ENCODE data around the gene PROSER3.
A peak's percentile ranks its signal among the peaks of the same experiment; 100 is the strongest.
"Not testable (repeated sequence)": the region's sequence is repeated elsewhere in the genome, so short reads cannot be mapped to it uniquely, and the experiment has no call there.

Gene PROSER3

DNA sequence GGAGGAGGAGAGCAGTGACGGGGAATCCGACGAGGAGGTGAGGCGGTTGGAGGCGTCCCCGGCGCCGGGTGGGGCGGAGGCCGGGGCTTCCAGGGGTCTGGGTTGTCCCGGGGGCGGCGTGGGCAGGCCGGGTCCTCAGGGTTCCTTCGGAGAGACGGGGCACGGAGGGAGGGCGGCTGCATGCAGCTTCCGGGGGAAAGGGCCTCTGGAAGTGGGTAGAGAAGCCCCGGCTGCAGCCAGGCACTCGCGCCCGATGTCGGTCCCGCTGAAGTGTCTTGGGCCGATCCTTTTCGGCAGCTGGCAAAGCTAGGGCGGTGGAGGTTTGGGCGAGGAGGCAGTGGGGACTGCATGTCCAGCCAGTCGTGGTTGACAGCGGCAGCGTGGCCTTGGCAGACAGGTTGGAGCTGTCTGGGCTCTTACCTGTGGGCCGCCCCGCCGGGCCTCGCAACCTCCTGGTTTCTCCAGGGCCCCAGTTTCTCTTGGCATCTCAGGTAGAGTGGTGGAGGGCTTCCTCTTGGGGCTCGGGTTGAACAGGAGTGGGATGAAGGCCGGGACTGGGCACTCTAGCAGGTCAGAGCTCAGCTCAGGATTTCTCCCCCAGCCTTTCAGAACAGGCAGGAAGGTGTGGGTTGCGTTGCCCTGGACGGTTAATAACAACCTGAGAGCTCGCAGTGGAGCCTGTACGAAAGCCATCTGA, 39.5 kb upstream of the PROSER3 start:
- Mint-ChIP-seq H3K4me3 (peak overlapping the region; percentile 93), H3K27me3 (no peaks in the 10 kb centered on the region), H3K9me3 (ENCODE audit: low read depth) (no peaks in the 10 kb centered on the region), H3K36me3 (peaks cover 7% of the 10 kb centered on the region), H3K4me1 (ENCODE audit: low read depth) (peaks cover 41% of the 10 kb centered on the region), H3K27ac (peak overlapping the region; percentile 85)

DNA sequence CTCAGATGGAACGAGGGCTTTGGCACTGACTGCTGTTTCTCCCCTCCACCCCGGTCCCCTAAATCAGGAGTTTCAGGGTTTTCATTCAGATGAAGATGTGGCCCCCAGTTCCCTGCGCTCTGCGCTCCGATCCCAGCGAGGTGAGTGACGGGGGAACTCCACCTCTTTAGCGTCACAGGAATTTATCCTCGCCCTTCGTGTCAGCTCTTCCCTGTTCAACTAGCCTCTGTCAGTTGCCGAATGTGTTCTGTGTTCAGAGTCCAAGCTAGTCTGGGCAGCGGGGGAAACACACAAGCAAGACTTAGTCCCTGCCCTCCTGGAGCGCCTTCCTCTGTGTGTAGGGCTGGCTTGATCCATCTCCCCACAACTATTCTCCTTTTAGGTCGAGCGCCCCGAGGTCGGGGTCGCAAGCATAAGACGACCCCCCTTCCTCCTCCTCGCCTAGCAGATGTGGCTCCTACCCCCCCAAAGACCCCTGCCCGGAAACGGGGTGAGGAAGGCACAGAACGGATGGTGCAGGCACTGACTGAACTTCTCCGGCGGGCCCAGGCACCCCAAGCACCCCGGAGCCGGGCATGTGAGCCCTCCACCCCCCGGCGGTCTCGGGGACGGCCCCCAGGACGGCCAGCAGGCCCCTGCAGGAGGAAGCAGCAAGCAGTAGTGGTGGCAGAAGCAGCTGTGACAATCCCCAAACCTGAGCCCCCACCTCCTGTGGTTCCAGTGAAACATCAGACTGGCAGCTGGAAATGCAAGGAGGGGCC, 38.4 kb upstream of the PROSER3 start:
- Mint-ChIP-seq H3K27ac (peak overlapping the region; percentile 64), H3K4me1 (ENCODE audit: low read depth) (peaks cover 30% of the 10 kb centered on the region), H3K27me3 (no peaks in the 10 kb centered on the region), H3K36me3 (peaks cover 4% of the 10 kb centered on the region), H3K4me3 (peak overlapping the region; percentile 93), H3K9me3 (ENCODE audit: low read depth) (no peaks in the 10 kb centered on the region)

DNA sequence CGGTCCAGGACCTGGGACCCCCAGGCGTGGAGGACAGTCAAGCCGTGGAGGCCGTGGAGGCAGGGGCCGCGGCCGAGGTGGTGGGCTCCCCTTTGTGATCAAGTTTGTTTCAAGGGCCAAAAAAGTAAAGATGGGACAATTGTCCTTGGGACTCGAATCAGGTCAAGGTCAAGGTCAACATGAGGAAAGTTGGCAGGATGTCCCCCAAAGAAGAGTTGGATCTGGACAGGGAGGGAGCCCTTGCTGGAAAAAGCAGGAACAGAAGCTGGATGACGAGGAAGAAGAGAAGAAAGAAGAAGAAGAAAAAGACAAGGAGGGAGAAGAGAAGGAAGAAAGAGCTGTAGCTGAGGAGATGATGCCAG, 37.8 kb upstream of the PROSER3 start:
- H3K9me3 Mint-ChIP-seq (ENCODE audit: low read depth), result no peaks in the 10 kb centered on the region
- no peaks in the 10 kb centered on the region for H3K27me3 Mint-ChIP-seq
- H3K36me3 Mint-ChIP-seq, result peaks cover 4% of the 10 kb centered on the region
- H3K4me3 Mint-ChIP-seq, result peak overlapping the region; percentile 58
- peaks cover 26% of the 10 kb centered on the region for H3K4me1 Mint-ChIP-seq (ENCODE audit: low read depth)
- H3K27ac Mint-ChIP-seq, result peak overlapping the region; percentile 64

DNA sequence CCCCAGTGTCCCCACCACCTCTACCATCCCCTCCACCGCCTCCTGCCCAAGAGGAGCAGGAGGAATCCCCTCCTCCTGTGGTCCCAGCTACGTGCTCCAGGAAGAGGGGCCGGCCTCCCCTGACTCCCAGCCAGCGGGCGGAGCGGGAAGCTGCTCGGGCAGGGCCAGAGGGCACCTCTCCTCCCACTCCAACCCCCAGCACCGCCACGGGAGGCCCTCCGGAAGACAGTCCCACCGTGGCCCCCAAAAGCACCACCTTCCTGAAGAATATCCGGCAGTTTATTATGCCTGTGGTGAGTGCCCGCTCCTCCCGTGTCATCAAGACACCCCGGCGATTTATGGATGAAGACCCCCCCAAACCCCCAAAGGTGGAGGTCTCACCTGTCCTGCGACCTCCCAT, 37.3 kb upstream of the PROSER3 start:
- H3K9me3 Mint-ChIP-seq (ENCODE audit: low read depth), result no peaks in the 10 kb centered on the region
- peaks cover 25% of the 10 kb centered on the region for H3K4me1 Mint-ChIP-seq (ENCODE audit: low read depth)
- H3K27me3 Mint-ChIP-seq, result no peaks in the 10 kb centered on the region
- H3K36me3 Mint-ChIP-seq, result peaks cover 4% of the 10 kb centered on the region
- no peak overlapping the region for H3K27ac Mint-ChIP-seq
- H3K4me3 Mint-ChIP-seq, result no peak overlapping the region

DNA sequence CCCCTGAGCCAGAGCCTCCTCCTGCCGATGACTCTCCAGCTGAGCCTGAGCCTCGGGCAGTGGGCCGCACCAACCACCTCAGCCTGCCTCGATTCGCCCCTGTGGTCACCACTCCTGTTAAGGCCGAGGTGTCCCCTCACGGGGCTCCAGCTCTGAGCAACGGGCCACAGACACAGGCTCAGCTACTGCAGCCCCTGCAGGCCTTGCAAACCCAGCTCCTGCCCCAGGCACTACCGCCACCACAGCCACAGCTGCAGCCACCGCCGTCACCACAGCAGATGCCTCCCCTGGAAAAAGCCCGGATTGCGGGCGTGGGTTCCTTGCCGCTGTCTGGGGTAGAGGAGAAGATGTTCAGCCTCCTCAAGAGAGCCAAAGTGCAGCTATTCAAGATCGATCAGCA, 36.6 kb upstream of the PROSER3 start:
- Mint-ChIP-seq H3K4me3 (no peak overlapping the region), H3K4me1 (ENCODE audit: low read depth) (peaks cover 20% of the 10 kb centered on the region), H3K27ac (no peak overlapping the region), H3K36me3 (peaks cover 4% of the 10 kb centered on the region), H3K27me3 (no peaks in the 10 kb centered on the region), H3K9me3 (ENCODE audit: low read depth) (no peaks in the 10 kb centered on the region)

DNA sequence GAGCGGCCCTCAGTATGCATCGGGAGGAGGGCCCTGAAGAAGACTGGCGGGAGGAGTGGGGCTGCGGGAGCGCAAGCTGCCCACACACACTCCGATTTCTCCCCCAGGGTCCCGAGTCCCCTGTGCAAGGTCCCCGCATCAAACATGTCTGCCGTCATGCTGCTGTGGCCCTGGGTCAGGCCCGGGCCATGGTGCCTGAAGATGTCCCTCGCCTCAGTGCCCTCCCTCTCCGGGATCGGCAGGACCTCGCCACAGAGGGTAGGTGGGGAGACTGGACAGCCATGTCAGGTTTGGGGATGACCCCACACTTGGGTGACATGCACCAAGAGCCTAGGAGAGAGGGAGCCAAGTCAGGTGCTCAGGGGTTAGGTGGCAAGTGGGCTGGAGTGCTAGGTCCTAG, 35.5 kb upstream of the PROSER3 start:
- Mint-ChIP-seq H3K27ac (no peak overlapping the region), H3K27me3 (no peaks in the 10 kb centered on the region), H3K9me3 (ENCODE audit: low read depth) (no peaks in the 10 kb centered on the region), H3K4me1 (ENCODE audit: low read depth) (peaks cover 17% of the 10 kb centered on the region), H3K4me3 (no peak overlapping the region), H3K36me3 (no peaks in the 10 kb centered on the region)

DNA sequence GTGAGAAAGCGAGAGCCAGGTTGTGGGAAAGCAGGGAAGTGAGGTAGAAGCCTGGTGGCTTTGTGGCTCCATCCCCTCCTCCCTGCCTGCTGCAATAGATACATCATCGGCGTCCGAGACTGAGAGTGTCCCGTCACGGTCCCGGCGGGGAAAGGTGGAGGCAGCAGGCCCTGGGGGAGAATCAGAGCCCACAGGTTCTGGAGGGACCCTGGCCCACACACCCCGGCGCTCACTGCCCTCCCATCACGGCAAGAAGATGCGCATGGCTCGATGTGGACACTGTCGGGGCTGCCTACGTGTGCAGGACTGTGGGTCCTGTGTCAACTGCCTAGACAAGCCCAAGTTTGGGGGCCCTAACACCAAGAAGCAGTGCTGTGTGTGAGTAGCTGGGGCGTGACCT, 35.1 kb upstream of the PROSER3 start:
- Mint-ChIP-seq H3K36me3 (no peaks in the 10 kb centered on the region), H3K4me1 (ENCODE audit: low read depth) (peaks cover 17% of the 10 kb centered on the region), H3K27ac (no peak overlapping the region), H3K27me3 (no peaks in the 10 kb centered on the region), H3K4me3 (no peak overlapping the region), H3K9me3 (ENCODE audit: low read depth) (no peaks in the 10 kb centered on the region)

DNA sequence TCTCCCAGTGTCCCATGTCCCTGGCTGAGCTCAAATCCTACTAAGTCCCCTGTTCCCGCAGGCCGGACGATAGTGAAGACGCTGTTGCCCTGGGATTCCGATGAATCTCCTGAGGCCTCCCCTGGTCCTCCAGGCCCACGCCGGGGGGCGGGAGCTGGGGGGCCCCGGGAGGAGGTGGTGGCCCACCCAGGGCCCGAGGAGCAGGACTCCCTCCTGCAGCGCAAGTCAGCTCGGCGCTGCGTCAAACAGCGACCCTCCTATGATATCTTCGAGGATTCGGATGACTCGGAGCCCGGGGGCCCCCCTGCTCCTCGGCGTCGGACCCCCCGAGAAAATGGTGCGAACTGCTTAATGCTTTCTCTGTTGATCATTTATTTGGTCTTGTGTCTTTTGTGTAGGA, 34.3 kb upstream of the PROSER3 start:
- Mint-ChIP-seq H3K4me3 (no peak overlapping the region), H3K4me1 (ENCODE audit: low read depth) (peaks cover 17% of the 10 kb centered on the region), H3K9me3 (ENCODE audit: low read depth) (no peaks in the 10 kb centered on the region), H3K36me3 (no peaks in the 10 kb centered on the region), H3K27ac (no peak overlapping the region), H3K27me3 (no peaks in the 10 kb centered on the region)

DNA sequence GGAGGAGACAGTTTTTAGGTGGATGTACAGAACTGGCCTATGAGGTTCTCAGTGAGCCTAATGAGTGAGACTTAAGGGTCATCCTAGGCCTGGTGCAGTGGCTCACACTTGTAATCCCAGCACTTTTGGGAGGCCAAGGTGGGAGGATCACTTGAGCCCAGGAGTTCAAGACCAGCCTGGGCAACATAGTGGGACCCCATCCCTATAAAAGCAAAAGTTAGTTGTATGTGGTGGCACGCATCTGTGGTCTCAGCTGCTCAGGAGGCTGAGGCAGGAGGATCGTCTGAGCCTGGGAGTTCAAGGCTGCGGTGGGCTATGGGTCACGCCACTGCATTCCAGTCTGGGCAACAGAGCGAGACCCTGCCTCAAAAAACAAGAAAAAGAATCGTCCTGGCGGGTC, 33.8 kb upstream of the PROSER3 start:
- peaks cover 16% of the 10 kb centered on the region for H3K4me1 Mint-ChIP-seq (ENCODE audit: low read depth)
- H3K27me3 Mint-ChIP-seq; H3K4me3 Mint-ChIP-seq; H3K36me3 Mint-ChIP-seq; H3K27ac Mint-ChIP-seq; H3K9me3 Mint-ChIP-seq (ENCODE audit: low read depth): not testable (repeated sequence)

DNA sequence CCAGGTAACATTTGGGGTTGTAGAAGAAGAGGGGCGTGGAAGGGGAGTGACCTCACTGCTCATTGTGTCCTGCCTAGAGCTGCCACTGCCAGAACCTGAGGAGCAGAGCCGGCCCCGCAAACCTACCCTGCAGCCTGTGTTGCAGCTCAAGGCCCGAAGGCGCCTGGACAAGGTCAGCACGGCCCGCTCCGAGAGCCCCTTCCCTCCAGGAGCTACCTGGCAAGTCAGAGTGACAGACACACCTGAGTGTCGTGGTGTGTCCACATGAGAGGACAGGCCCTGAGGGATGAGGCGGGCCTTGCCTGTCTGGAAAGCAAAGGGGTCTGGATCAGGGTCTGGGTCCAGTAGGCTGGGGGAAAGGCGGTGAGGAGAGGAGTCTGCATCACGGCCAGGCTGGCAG, 33.4 kb upstream of the PROSER3 start:
- H3K27ac Mint-ChIP-seq, result no peak overlapping the region
- no peaks in the 10 kb centered on the region for H3K36me3 Mint-ChIP-seq

DNA sequence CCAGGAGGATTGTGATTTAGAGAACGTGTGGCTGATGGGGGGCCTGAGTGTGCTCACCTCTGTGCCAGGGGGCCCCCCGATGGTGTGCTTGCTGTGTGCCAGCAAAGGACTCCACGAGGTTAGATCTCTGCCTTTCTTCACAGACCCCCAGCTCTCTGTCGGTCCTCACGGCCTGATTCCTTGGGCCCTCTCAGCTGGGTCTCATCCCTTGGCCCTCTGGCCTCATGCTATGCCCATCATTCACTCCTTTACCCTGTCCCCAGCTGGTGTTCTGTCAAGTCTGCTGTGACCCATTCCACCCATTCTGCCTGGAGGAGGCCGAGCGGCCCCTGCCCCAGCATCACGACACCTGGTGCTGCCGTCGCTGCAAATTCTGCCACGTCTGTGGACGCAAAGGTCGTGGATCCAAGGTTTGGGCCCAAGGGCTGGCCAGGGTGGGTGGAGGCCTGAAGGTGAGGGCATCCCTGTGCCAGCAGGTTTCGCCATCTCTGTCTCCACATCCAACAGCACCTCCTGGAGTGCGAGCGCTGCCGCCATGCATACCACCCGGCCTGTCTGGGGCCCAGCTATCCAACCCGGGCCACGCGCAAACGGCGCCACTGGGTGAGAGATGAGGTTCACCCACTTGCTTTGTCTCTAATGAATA, 32.6 kb upstream of the PROSER3 start:
- H3K36me3 Mint-ChIP-seq, result no peaks in the 10 kb centered on the region
- no peak overlapping the region for H3K4me3 Mint-ChIP-seq
- peaks cover 8% of the 10 kb centered on the region for H3K4me1 Mint-ChIP-seq (ENCODE audit: low read depth)
- H3K27me3 Mint-ChIP-seq, result no peaks in the 10 kb centered on the region
- no peak overlapping the region for H3K27ac Mint-ChIP-seq
- no peaks in the 10 kb centered on the region for H3K9me3 Mint-ChIP-seq (ENCODE audit: low read depth)

More for the DNA sequence above, 33.4 kb upstream of the PROSER3 start:
- H3K27me3 Mint-ChIP-seq, result no peaks in the 10 kb centered on the region
- no peak overlapping the region for H3K4me3 Mint-ChIP-seq
- H3K4me1 Mint-ChIP-seq (ENCODE audit: low read depth), result peaks cover 12% of the 10 kb centered on the region
- no peaks in the 10 kb centered on the region for H3K9me3 Mint-ChIP-seq (ENCODE audit: low read depth)

DNA sequence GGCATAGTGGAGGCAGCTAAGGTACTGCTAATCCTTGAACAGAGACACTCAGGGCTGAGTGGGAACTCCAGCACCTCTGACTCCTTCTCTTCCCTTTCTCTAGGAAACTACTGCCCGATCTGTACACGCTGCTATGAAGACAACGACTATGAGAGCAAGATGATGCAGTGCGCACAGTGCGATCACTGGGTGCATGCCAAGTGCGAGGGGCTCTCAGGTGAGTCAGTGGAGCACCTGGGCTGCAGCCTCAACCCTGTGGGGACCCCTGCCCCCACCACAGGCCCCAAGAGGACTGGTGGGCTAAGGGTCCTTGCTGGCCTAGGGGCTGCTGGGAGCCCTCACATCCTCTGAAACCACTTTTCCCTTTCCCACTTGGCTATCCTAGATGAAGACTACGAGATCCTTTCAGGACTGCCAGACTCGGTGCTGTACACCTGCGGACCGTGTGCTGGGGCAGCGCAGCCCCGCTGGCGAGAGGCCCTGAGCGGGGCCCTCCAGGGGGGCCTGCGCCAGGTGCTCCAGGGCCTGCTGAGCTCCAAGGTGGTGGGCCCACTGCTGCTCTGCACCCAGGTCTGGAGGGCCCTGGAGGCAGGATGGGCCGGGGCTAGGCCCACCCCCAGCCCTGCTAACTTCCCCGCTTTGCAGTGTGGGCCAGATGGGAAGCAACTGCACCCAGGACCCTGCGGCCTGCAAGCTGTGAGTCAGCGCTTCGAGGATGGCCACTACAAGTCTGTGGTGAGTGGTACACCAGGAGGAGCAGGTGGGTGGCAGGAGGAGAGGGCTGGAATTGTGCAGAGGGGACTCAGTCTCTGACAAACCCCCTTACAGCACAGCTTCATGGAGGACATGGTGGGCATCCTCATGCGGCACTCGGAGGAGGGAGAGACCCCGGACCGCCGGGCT, 30.7 kb upstream of the PROSER3 start:
- H3K27me3 Mint-ChIP-seq, result no peaks in the 10 kb centered on the region
- no peaks in the 10 kb centered on the region for H3K4me1 Mint-ChIP-seq (ENCODE audit: low read depth)
- H3K9me3 Mint-ChIP-seq (ENCODE audit: low read depth), result no peaks in the 10 kb centered on the region
- no peak overlapping the region for H3K27ac Mint-ChIP-seq
- no peak overlapping the region for H3K4me3 Mint-ChIP-seq
- peaks cover 4% of the 10 kb centered on the region for H3K36me3 Mint-ChIP-seq

DNA sequence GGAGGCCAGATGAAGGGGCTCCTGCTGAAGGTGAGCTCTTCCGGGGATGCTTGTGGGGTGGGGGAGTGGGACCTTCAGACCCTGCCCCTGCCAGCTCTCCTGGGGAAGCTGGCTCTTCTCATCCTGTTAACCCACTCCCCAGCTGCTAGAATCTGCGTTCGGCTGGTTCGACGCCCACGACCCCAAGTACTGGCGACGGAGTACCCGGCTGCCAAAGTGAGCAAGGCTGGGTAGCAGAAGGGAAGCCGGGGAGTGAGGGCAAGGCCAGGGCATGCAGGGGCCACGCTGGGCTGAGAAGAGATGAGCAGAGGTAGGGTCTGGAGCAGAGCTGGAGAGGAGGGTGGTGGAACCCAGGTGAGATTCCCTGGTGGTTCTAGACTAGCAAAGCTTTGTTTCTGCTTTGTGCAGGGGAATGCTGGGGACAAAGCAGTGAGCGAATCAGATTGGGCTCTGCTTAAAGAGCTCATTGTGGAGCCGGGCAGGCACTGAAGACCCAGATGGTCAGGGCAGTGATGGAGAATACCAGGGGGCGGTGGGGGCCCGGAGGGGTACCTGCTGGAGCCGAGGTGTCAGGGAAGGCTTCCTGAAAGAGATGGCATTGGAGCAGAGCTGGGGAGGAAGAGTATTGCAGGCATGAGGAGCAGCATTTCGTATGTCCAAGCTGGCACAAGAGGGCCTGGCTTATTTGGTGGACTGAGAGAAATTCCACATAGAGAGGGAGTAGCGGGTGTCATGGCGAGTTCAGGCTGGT, 29.8 kb upstream of the PROSER3 start:
- H3K27ac Mint-ChIP-seq, result no peak overlapping the region
- H3K27me3 Mint-ChIP-seq, result no peaks in the 10 kb centered on the region
- no peaks in the 10 kb centered on the region for H3K4me1 Mint-ChIP-seq (ENCODE audit: low read depth)
- peaks cover 4% of the 10 kb centered on the region for H3K36me3 Mint-ChIP-seq
- H3K9me3 Mint-ChIP-seq (ENCODE audit: low read depth), result no peaks in the 10 kb centered on the region
- no peak overlapping the region for H3K4me3 Mint-ChIP-seq

DNA sequence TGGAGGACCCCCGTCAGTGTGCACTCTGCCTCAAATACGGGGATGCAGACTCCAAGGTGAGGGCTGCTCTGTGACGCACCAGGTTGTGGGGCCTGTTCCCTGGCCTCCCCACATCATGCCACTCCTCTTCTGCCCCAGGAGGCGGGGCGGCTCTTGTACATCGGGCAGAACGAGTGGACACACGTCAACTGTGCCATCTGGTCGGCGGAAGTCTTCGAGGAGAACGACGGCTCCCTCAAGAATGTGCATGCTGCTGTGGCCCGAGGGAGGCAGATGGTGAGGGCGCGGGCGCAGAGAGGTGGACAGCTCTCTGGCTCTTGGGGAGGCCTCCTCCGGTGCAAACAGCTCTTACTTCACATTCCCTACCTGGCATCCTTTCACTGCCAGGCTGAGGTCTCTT, 29.0 kb upstream of the PROSER3 start:
- H3K36me3 Mint-ChIP-seq, result peaks cover 4% of the 10 kb centered on the region
- no peaks in the 10 kb centered on the region for H3K9me3 Mint-ChIP-seq (ENCODE audit: low read depth)
- peaks cover under 1% of the 10 kb centered on the region for H3K4me1 Mint-ChIP-seq (ENCODE audit: low read depth)
- H3K4me3 Mint-ChIP-seq, result no peak overlapping the region
- no peak overlapping the region for H3K27ac Mint-ChIP-seq
- no peaks in the 10 kb centered on the region for H3K27me3 Mint-ChIP-seq

All from activated naive CD8-positive, alpha-beta T cell (primary cell).